Gastroesophageal sphincter (tissue), 4 donors: ENCODE results near the gene B3GNT5. TPM values are rescaled to one million over a fixed set of nuclear protein-coding genes. Genes with fewer than 3 reads are reported as not detected.

Experiments used
- ATAC-seq: fragments of 150-250 bp; one replicate; pipeline ENCODE4 v1.9.1; 2016; ENCODE audit warnings: mild to moderate bottlenecking, moderate library complexity
- H3K27ac ChIP-seq, 4 donors: fragments of 200-600 bp; sonication (generic) in 3 of 4; 1 replicate in 3 of 4; 2 replicates in 1 of 4; pipeline ENCODE4 v1.5.1; 2016 to 2019
- H3K27me3 ChIP-seq: fragments of 200-600 bp; sonication (generic); one replicate; pipeline ENCODE4 v1.5.1; 2019
- H3K36me3 ChIP-seq, 2 donors: fragments of 200-600 bp; sonication (generic); one replicate each; pipeline ENCODE4 v1.5.1; 2019; ENCODE audit warnings: control low read depth in 1 of 2
- H3K4me1 ChIP-seq, 3 donors: fragments of 200-600 bp; sonication (generic); 1 replicate in 2 of 3; 2 replicates in 1 of 3; pipeline ENCODE4 v1.5.1; 2016 to 2019; ENCODE audit warnings: control low read depth in 2 of 3
- H3K4me3 ChIP-seq, 2 donors: fragments of 200-600 bp; sonication (generic); one replicate each; pipeline ENCODE4 v1.5.1; 2019; ENCODE audit warnings: mild to moderate bottlenecking in 1 of 2, moderate library complexity in 1 of 2
- H3K9me3 ChIP-seq, 3 donors: fragments of 200-600 bp; sonication (generic); one replicate each; pipeline ENCODE4 v1.5.1; 2017 to 2019; ENCODE audit warnings: control low read depth in 2 of 3
- EP300 ChIP-seq: sonication (generic); formaldehyde crosslinking; IDR thresholded peaks from one replicate; pipeline ENCODE4 v1.6.1; 2017; ENCODE audit warnings: antibody characterized with exemption, mild to moderate bottlenecking
- POLR2A ChIP-seq, 2 donors: fragments of 450-650 bp; IDR thresholded peaks; one replicate each; pipeline ENCODE4 v1.6.1; 2017; ENCODE audit warnings: antibody characterized with exemption in 2 of 2, mild to moderate bottlenecking in 2 of 2, moderate library complexity in 1 of 2
- POLR2AphosphoS5 ChIP-seq: sonication (generic); formaldehyde crosslinking; IDR thresholded peaks from one replicate; pipeline ENCODE4 v1.6.1; 2017; ENCODE audit warnings: antibody characterized with exemption
- WGBS, 2 donors: methylation state at CpG; one replicate each; pipeline ENCODE4 v1.1.5; 2018; ENCODE audit warnings: low coverage in 1 of 2; 5-methylcytosine and 5-hydroxymethylcytosine counted together
- total RNA-seq, 4 donors: library from RNA; depleted of rRNA; stranded (reverse); fragments of >200 nt; gene quantifications; one replicate each; pipeline ENCODE4 v1.1.0, GENCODE V29; 2016
- TF ChIP-seq, protein P1 (sequence below), 4 experiments: fragments of 200-600 bp in 2 of 4; fragments of 450-650 bp in 2 of 4; sonication (generic) in 1 of 4; IDR thresholded peaks; one replicate each; pipeline ENCODE4 v1.5.1; 2017 to 2019; ENCODE audit warnings: antibody characterized with exemption in 4 of 4, mild to moderate bottlenecking in 2 of 4, moderate library complexity in 2 of 4

The B3GNT5 gene
- 1 to 10 TPM; 5.0 to 9.2 (median 6.1) TPM for total RNA-seq

DNA sequence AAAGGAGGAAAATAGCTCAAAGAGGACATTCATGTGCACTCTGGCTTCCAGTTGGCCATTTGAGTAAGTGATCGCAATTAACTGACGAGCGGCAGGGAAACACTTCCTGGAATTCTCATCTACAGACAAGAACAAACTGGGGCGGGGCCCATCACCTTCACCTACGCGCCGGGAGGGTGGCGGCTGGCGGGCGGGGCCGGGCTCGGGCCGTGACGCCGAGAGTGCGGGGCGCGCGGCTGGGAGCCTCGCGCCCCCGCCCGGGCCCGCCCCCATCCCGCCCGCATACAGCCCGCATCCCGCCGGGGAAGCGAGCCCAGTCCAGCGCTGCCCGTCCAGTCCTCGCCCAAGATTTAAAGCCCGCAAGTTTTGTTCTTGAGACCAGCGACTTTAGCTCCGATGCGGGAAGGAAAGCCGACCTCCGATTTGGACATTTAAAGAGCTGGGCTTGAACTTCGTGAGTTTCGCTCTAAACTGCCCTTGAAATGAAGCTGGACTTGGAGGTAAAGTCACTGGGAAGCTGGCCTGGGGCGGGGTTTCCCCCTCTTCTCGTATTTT, at the start of gene B3GNT5:
B3GNT5 (plus strand) TSS at position 281 of the 555 bp plus-strand sequence. CDS start 16,546 bp downstream, outside the sequence.
- Histone ChIP-seq H3K36me3 (no peaks in the 10 kb centered on the region), H3K27me3 (no peaks in the 10 kb centered on the region), H3K4me1 (peaks cover 0 to 24% (median 0%) of the 10 kb centered on the region in 3 donors), H3K27ac (peak within 1 kb of the TSS; percentile 11 to 88 (median 86)), H3K9me3 (no peaks in the 10 kb centered on the region), H3K4me3 (peak within 1 kb of the TSS; percentile 58 to 95)
- 0% methylated on average over 2 of the region's 43 CpGs; no CpG with 5 or more reads in 1 of the 2 donors for WGBS, 2 donors
- ATAC-seq: peak; percentile 46
- TF ChIP-seq POLR2AphosphoS5 (no peak), POLR2A (IDR thresholded peaks at IDR 0.05) (no peak), EP300 (no peak)
- TF ChIP-seq, protein P1, sequence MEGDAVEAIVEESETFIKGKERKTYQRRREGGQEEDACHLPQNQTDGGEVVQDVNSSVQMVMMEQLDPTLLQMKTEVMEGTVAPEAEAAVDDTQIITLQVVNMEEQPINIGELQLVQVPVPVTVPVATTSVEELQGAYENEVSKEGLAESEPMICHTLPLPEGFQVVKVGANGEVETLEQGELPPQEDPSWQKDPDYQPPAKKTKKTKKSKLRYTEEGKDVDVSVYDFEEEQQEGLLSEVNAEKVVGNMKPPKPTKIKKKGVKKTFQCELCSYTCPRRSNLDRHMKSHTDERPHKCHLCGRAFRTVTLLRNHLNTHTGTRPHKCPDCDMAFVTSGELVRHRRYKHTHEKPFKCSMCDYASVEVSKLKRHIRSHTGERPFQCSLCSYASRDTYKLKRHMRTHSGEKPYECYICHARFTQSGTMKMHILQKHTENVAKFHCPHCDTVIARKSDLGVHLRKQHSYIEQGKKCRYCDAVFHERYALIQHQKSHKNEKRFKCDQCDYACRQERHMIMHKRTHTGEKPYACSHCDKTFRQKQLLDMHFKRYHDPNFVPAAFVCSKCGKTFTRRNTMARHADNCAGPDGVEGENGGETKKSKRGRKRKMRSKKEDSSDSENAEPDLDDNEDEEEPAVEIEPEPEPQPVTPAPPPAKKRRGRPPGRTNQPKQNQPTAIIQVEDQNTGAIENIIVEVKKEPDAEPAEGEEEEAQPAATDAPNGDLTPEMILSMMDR (IDR thresholded peaks at IDR 0.05): no peak

GRCh38 chr3:183203670-183204069, 49.4 kb upstream of the B3GNT5 start:
- Histone ChIP-seq H3K27me3 (peaks cover 9% of the 10 kb centered on the region), H3K36me3 (no peaks in the 10 kb centered on the region), H3K9me3 (peaks cover 0 to 14% (median 0%) of the 10 kb centered on the region in 3 donors), H3K4me1 (no peaks in the 10 kb centered on the region), H3K27ac (no peak overlapping the region), H3K4me3 (no peak overlapping the region)
- no peak for ATAC-seq
- TF ChIP-seq EP300 (no peak), POLR2AphosphoS5 (no peak), POLR2A (IDR thresholded peaks at IDR 0.05) (no peak)
- TF ChIP-seq, protein P1 (IDR thresholded peaks at IDR 0.05): no peak

GRCh38 chr3:183208260-183208659, 44.8 kb upstream of the B3GNT5 start:
- no peak for ATAC-seq
- no peaks in the 10 kb centered on the region for H3K27me3 ChIP-seq
- peaks cover 0 to 8% (median 0%) of the 10 kb centered on the region in 3 donors for H3K9me3 ChIP-seq
- H3K27ac ChIP-seq: no peak overlapping the region
- no peaks in the 10 kb centered on the region for H3K36me3 ChIP-seq
- no peak overlapping the region for H3K4me3 ChIP-seq
- WGBS, 2 donors: 79 to 94% methylated on average over 2 of the region's 2 CpGs
- H3K4me1 ChIP-seq: no peaks in the 10 kb centered on the region
- no peak for TF ChIP-seq EP300
- no peak for TF ChIP-seq POLR2A (IDR thresholded peaks at IDR 0.05)
- TF ChIP-seq, protein P1 (IDR thresholded peaks at IDR 0.05): no peak
- no peak for TF ChIP-seq POLR2AphosphoS5

DNA sequence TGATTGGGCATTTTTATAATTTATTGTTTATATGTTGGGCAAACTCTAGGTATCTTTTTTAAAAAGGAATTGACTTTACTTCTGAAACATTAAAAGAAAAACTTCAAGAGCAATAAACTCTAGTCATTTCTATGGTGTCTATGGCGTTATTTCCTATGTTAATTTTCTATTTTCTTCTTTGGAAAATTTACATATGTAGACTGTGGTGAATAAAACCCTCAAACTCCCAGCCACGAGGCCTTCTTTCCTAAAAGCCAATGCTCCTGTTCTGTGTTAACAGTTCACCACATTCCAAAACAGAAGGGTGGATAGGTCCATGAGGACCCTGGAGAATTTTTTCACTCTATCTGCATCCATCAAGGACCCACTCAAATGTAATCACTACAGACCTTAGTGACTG, 44.3 kb upstream of the B3GNT5 start:
- Histone ChIP-seq H3K4me3 (no peak overlapping the region), H3K27ac (no peak overlapping the region), H3K4me1 (peaks cover 0 to 3% (median 0%) of the 10 kb centered on the region in 3 donors), H3K27me3 (no peaks in the 10 kb centered on the region), H3K9me3 (peaks cover 0 to 3% (median 0%) of the 10 kb centered on the region in 3 donors), H3K36me3 (no peaks in the 10 kb centered on the region)
- TF ChIP-seq, protein P1 (IDR thresholded peaks at IDR 0.05): no peak
- TF ChIP-seq POLR2A (IDR thresholded peaks at IDR 0.05) (no peak), POLR2AphosphoS5 (no peak), EP300 (no peak)
- WGBS, 2 donors: 83 to 88% methylated on average over 2 of the region's 2 CpGs
- no peak for ATAC-seq

DNA sequence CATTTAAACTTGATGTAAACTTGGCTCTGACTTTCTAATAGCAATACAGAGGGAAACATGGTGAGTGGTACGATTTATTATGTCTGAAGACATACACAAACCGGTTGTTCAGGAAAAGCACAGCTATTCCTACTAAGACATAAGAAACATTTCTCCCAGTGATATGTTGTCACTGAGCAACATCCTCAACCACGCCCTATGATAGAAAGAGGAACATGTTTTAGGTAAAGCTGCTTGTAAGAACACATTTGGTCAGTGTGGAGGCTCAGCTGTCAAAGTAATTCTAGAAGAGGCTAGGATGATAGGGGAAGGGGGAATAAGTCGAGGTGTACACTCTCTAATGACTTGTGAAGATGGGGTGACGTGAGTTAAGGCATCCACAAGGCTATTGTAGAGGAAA, 42.7 kb upstream of the B3GNT5 start:
- Histone ChIP-seq H3K4me1 (peaks cover 0 to 3% (median 0%) of the 10 kb centered on the region in 3 donors), H3K4me3 (no peak overlapping the region), H3K27me3 (no peaks in the 10 kb centered on the region), H3K36me3 (no peaks in the 10 kb centered on the region), H3K27ac (peak overlapping the region in 1 of 4 donors; percentile 52), H3K9me3 (no peaks in the 10 kb centered on the region)
- no peak for ATAC-seq
- 55 to 62% methylated on average over 5 of the region's 5 CpGs for WGBS, 2 donors
- no peak for TF ChIP-seq POLR2AphosphoS5
